ENCODE results near the gene OTUB2. TPM values are rescaled to one million over a fixed set of nuclear protein-coding genes. Genes with fewer than 3 reads are reported as not detected.

Gene OTUB2
- total RNA-seq, 2 experiments from 2014 or later = not detected

DNA sequence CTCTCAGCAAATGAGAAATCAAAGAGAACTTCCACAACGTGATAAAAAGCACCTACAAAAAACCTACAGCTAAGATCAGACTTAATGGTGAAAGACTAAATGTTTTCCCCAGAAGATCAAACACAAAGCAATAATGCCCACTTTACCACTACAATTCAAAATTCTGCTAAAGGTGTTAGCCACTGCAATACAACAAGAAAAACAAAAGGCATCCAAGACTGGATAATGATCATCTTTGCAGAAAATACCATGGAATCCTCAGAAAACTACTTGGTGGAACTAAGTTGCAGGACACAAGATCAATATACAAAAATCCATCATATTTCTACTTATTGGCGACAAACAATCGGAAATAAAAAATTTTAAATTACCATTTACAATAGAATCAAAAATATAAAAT lies 48.4 kb downstream of the OTUB2 start:
- Mint-ChIP-seq H3K4me1 (ENCODE audit: low read depth) (peaks cover 81% of the 10 kb centered on the region), H3K27ac (no peak overlapping the region), H3K36me3 (ENCODE audit: low read depth) (peaks cover 95% of the 10 kb centered on the region), H3K27me3 (no peaks in the 10 kb centered on the region), H3K4me3 (peak overlapping the region; percentile 64), H3K9me3 (peaks cover 12% of the 10 kb centered on the region)
- TF ChIP-seq, protein P1, sequence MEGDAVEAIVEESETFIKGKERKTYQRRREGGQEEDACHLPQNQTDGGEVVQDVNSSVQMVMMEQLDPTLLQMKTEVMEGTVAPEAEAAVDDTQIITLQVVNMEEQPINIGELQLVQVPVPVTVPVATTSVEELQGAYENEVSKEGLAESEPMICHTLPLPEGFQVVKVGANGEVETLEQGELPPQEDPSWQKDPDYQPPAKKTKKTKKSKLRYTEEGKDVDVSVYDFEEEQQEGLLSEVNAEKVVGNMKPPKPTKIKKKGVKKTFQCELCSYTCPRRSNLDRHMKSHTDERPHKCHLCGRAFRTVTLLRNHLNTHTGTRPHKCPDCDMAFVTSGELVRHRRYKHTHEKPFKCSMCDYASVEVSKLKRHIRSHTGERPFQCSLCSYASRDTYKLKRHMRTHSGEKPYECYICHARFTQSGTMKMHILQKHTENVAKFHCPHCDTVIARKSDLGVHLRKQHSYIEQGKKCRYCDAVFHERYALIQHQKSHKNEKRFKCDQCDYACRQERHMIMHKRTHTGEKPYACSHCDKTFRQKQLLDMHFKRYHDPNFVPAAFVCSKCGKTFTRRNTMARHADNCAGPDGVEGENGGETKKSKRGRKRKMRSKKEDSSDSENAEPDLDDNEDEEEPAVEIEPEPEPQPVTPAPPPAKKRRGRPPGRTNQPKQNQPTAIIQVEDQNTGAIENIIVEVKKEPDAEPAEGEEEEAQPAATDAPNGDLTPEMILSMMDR (IDR thresholded peaks at IDR 0.05) = no peak
- no peak overlapping the region for H3K27ac ChIP-seq (ENCODE audit: low read depth in 1 of 2, low read length in 2 of 2)
- peaks cover 9 to 11% of the 10 kb centered on the region in 2 experiments for H3K9me3 ChIP-seq (ENCODE audit: control insufficient read depth in 1 of 2, insufficient read depth in 1 of 2, low read length in 2 of 2)
- DNase-seq = no peak
- no peak overlapping the region for H3K4me3 ChIP-seq (ENCODE audit: low read length)
- H3K36me3 ChIP-seq (ENCODE audit: insufficient read depth, low read length) = peaks cover 37% of the 10 kb centered on the region
- no peak for ATAC-seq (ENCODE audit: poor library complexity)
- ChIA-PET CTCF (no interaction called here), POLR2A (interaction anchor here (1.5 kb wide), 1 partner anchor 9 kb away, joined by 5 read pairs; no protein-coding TSS in a partner anchor)
- intact Hi-C loops (cut with DNase I, micrococcal nuclease) = no loop called here
- H3K4me1 ChIP-seq (ENCODE audit: insufficient read depth, low read length) = peaks cover 26% of the 10 kb centered on the region
- no peaks in the 10 kb centered on the region for H3K27me3 ChIP-seq (ENCODE audit: control insufficient read depth in 1 of 2, insufficient read depth in 2 of 2, low read length in 2 of 2)

DNA sequence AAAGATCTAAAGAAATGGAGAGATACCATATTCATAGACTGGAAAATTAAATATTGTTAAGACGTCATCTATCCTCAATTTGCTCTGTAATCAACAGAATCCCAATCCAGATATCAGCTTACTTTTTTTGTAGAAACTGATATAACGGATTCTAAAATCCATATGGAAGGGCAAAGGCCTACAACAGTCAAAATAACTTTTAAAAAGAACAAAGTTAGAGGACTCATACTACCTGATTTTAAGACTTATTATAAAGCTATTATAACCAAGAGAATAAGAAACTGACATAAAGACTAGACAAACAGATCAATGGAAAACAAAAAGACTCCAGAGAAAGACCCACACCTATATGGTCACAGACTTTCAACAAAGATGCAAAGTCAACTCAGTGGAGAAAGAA lies 48.9 kb downstream of the OTUB2 start:
- H3K4me3 Mint-ChIP-seq = peak overlapping the region; percentile 74
- H3K36me3 Mint-ChIP-seq (ENCODE audit: low read depth) = peaks cover 95% of the 10 kb centered on the region
- peaks cover 81% of the 10 kb centered on the region for H3K4me1 Mint-ChIP-seq (ENCODE audit: low read depth)
- H3K27me3 Mint-ChIP-seq = no peaks in the 10 kb centered on the region
- no peak for DNase-seq
- ChIA-PET POLR2A (interaction anchor here (1.5 kb wide), 1 partner anchor 10 kb away, joined by 5 read pairs; no protein-coding TSS in a partner anchor), CTCF (no interaction called here)
- H3K9me3 Mint-ChIP-seq = peaks cover 12% of the 10 kb centered on the region
- Histone ChIP-seq H3K4me1 (ENCODE audit: insufficient read depth, low read length) (peaks cover 28% of the 10 kb centered on the region), H3K36me3 (ENCODE audit: insufficient read depth, low read length) (peaks cover 37% of the 10 kb centered on the region), H3K27ac (ENCODE audit: low read depth in 1 of 2, low read length in 2 of 2) (no peak overlapping the region), H3K27me3 (ENCODE audit: control insufficient read depth in 1 of 2, insufficient read depth in 2 of 2, low read length in 2 of 2) (no peaks in the 10 kb centered on the region), H3K4me3 (ENCODE audit: low read length) (no peak overlapping the region), H3K9me3 (ENCODE audit: control insufficient read depth in 1 of 2, insufficient read depth in 1 of 2, low read length in 2 of 2) (peaks cover 6 to 9% of the 10 kb centered on the region in 2 experiments)
- TF ChIP-seq, protein P1 (IDR thresholded peaks at IDR 0.05) = no peak
- no peak overlapping the region for H3K27ac Mint-ChIP-seq
- no peak for ATAC-seq (ENCODE audit: poor library complexity)
- intact Hi-C loops (cut with DNase I, micrococcal nuclease) = no loop called here

DNA sequence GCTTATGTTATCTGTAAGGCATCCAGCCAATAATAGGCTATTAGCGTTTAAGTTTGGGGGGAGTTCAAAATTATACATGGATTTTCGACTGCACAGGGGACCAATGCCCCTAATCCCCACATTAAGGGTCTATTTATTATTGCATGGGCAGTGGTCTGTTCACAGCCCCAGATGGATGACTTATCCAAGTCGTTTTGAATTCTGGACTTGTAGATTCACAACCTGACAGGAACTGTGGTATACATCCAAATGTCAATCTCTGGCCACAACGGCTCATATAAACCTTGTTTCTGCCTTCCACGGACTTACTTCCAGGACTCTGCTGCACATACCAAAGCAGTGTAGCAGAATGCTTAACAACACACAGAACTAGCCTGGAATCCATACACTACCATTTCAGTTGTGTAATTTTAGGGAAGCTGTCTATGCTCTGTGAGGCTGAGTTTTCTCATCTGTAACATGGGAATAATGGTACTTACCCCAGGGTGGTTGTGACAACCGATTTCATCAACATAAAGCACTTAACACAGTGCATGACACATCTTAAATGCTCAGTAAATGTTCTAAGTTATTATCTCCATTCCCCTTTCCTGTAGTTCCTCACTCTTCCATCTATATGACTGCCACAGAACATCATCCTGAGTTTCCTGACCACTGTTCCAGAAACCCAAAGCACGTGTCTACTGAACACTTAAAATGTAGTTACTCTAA lies 51.1 kb downstream of the OTUB2 start:
- CTCF ChIA-PET = no interaction called here
- Histone ChIP-seq H3K9me3 (ENCODE audit: control insufficient read depth in 1 of 2, insufficient read depth in 1 of 2, low read length in 2 of 2) (peaks cover 4 to 6% of the 10 kb centered on the region in 2 experiments), H3K4me1 (ENCODE audit: insufficient read depth, low read length) (peaks cover 31% of the 10 kb centered on the region), H3K4me3 (ENCODE audit: low read length) (peak overlapping the region; percentile 98), H3K27ac (ENCODE audit: low read depth in 1 of 2, low read length in 2 of 2) (no peak overlapping the region), H3K27me3 (ENCODE audit: control insufficient read depth in 1 of 2, insufficient read depth in 2 of 2, low read length in 2 of 2) (no peaks in the 10 kb centered on the region), H3K36me3 (ENCODE audit: insufficient read depth, low read length) (peaks cover 37% of the 10 kb centered on the region)
- POLR2A ChIA-PET = interaction anchor here (0.6 to 1.0 kb wide), 3 partner anchors 11 to 847 kb away, joined by 3 to 4 read pairs (median 3); no protein-coding TSS in a partner anchor
- Mint-ChIP-seq H3K36me3 (ENCODE audit: low read depth) (peaks cover 87% of the 10 kb centered on the region), H3K4me1 (ENCODE audit: low read depth) (peaks cover 79% of the 10 kb centered on the region), H3K4me3 (peak overlapping the region; percentile 99), H3K9me3 (peaks cover 8% of the 10 kb centered on the region), H3K27ac (peak overlapping the region; percentile 97), H3K27me3 (no peaks in the 10 kb centered on the region)
- DNase-seq (no peak), ATAC-seq (ENCODE audit: poor library complexity) (no peak)
- intact Hi-C loops (cut with DNase I, micrococcal nuclease) = no loop called here
- TF ChIP-seq, protein P1 (IDR thresholded peaks at IDR 0.05) = no peak
